PC-9 (cell line): Measurements from ENCODE around the gene WNT7A. TPM values are rescaled to one million over a fixed set of nuclear protein-coding genes. Genes with fewer than 3 reads are reported as not detected.
"Not testable (repeated sequence)": the region's sequence is repeated elsewhere in the genome, so short reads cannot be mapped to it uniquely, and the experiment has no call there.

Experiments used
- BruUV-seq: library from RNA; stranded (reverse); fragments of 400-500 nt; replicated peaks from 2 replicates; lab custom pipeline; 2021; lab: Mats Ljungman, UMichigan
- CTCF ChIA-PET: fragments of 300-600 bp; sonication (Branson Sonifier 250); formaldehyde crosslinking; loops from one replicate; lab custom pipeline; 2022; ENCODE audit warnings: antibody characterized with exemption; lab: Charles Lee
- POLR2A ChIA-PET: fragments of 300-600 bp; sonication (Branson Sonifier 250); formaldehyde crosslinking; loops from one replicate; lab custom pipeline; 2022; ENCODE audit warnings: antibody characterized with exemption; ENCODE audit not compliant: unreplicated experiment; lab: Charles Lee
- DNase-seq, 2 experiments: peaks; one replicate each; pipeline versions ENCODE4 v3.0.0 to v3.0.0-alpha.2; 2015 to 2022; ENCODE audit warnings: mixed read lengths in 1 of 2
- H2AFZ ChIP-seq: fragments of 200-600 bp; sonication (generic); 2 replicates; pipeline ENCODE4 v1.8.1; 2017; ENCODE audit warnings: antibody characterized with exemption
- H3F3A ChIP-seq: fragments of 200-600 bp; sonication (generic); 2 replicates; pipeline ENCODE4 v1.8.1; 2017; ENCODE audit warnings: antibody characterized with exemption, mild to moderate bottlenecking, low read depth; ENCODE audit not compliant: insufficient read depth
- H3K27ac ChIP-seq: fragments of 200-600 bp; sonication (generic); 2 replicates; pipeline ENCODE4 v1.6.1; 2016; ENCODE audit warnings: mixed run types
- H3K27me3 ChIP-seq: fragments of 200-600 bp; sonication (generic); 2 replicates; pipeline ENCODE4 v1.6.1; 2016; ENCODE audit warnings: low read depth, mixed run types; ENCODE audit not compliant: insufficient read depth
- H3K36me3 ChIP-seq: fragments of 200-600 bp; sonication (generic); 2 replicates; pipeline ENCODE4 v1.6.1; 2016; ENCODE audit warnings: low read depth, mixed run types
- H3K4me1 ChIP-seq: fragments of 200-600 bp; sonication (generic); replicated peaks from 2 replicates; pipeline ENCODE4 v1.6.1; 2016; ENCODE audit warnings: mixed run types; ENCODE audit not compliant: insufficient read depth
- H3K4me2 ChIP-seq: fragments of 200-600 bp; sonication (generic); 2 replicates; pipeline ENCODE4 v1.6.1; 2017; ENCODE audit warnings: mixed run types
- H3K4me3 ChIP-seq: fragments of 200-600 bp; sonication (generic); 2 replicates; pipeline ENCODE4 v1.6.1; 2016; ENCODE audit warnings: mixed run types
- H3K79me2 ChIP-seq: fragments of 200-600 bp; sonication (generic); 2 replicates; pipeline ENCODE4 v1.6.1; 2017; ENCODE audit warnings: low read depth, mixed run types
- H3K9me2 ChIP-seq: fragments of 200-600 bp; sonication (generic); 2 replicates; pipeline ENCODE4 v1.8.1; 2017; ENCODE audit warnings: mild to moderate bottlenecking; ENCODE audit not compliant: insufficient read depth
- H3K9me3 ChIP-seq: fragments of 200-600 bp; sonication (generic); 2 replicates; pipeline ENCODE4 v1.8.1; 2016; ENCODE audit warnings: low read depth; ENCODE audit not compliant: insufficient read depth
- H4K20me1 ChIP-seq: fragments of 200-600 bp; sonication (generic); 2 replicates; pipeline ENCODE4 v1.8.1; 2017; ENCODE audit not compliant: insufficient read depth
- EZH2 ChIP-seq: fragments of 200-600 bp; sonication (generic); IDR thresholded peaks from 2 replicates; pipeline ENCODE4 v1.8.0; 2017; ENCODE audit warnings: antibody characterized with exemption, low read depth
- intact Hi-C: fragments of 100-400 bp; cut with micrococcal nuclease; formaldehyde crosslinking; loops from one replicate; pipeline ENCODE4 v1.10.0; 2022; ENCODE audit not compliant: unreplicated experiment
- total RNA-seq: library from RNA; stranded (reverse); gene quantifications from 2 replicates; pipeline ENCODE4 v1.2.3, GENCODE V29; 2021
- TF ChIP-seq, protein P1 (sequence below): fragments of 200-600 bp; sonication (generic); conservative IDR thresholded peaks from 2 replicates; pipeline ENCODE4 v1.6.1; 2017; ENCODE audit warnings: mixed run types, antibody characterized with exemption, mild to moderate bottlenecking, moderate library complexity

The WNT7A gene
- total RNA-seq, 1 experiment from 2014 or later = 6.3 TPM

DNA sequence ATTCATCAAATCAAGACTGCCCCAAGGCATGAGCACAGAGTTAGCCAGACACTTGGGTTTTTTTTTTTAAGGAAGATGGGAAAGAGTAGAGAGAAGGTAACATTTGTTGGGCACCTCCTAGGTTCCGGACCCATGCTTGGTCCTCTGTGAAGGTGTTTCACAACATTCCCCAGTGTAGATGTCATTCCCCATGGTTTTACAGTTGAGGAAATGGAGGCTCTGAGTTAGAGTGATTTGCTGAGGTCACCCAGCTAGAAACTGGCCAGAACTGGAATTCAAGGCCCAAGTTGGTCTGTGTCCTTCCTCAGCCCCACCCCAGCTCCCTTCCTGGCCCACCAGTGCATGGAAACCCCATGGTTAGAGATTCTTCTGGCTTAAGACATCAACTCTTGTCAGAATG lies 19.9 kb downstream of the WNT7A start:
- POLR2A ChIA-PET = no interaction called here
- no peaks in the 10 kb centered on the region for H4K20me1 ChIP-seq
- H3K27me3 ChIP-seq = no peaks in the 10 kb centered on the region
- no peak overlapping the region for H3K4me3 ChIP-seq
- no peak for DNase-seq
- BruUV-seq = no TSS peak
- peaks cover 27% of the 10 kb centered on the region for H3K4me1 ChIP-seq
- H2AFZ ChIP-seq = no peak overlapping the region
- 0 out of 2 replicates have a peak, but pooled peaks cover 25% of the 10 kb centered on the region for H3K36me3 ChIP-seq
- H3F3A ChIP-seq = peaks cover 30% of the 10 kb centered on the region; the same call in 1 of the 2 replicates
- no peaks in the 10 kb centered on the region for H3K9me2 ChIP-seq
- TF ChIP-seq, protein P1, sequence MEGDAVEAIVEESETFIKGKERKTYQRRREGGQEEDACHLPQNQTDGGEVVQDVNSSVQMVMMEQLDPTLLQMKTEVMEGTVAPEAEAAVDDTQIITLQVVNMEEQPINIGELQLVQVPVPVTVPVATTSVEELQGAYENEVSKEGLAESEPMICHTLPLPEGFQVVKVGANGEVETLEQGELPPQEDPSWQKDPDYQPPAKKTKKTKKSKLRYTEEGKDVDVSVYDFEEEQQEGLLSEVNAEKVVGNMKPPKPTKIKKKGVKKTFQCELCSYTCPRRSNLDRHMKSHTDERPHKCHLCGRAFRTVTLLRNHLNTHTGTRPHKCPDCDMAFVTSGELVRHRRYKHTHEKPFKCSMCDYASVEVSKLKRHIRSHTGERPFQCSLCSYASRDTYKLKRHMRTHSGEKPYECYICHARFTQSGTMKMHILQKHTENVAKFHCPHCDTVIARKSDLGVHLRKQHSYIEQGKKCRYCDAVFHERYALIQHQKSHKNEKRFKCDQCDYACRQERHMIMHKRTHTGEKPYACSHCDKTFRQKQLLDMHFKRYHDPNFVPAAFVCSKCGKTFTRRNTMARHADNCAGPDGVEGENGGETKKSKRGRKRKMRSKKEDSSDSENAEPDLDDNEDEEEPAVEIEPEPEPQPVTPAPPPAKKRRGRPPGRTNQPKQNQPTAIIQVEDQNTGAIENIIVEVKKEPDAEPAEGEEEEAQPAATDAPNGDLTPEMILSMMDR = no peak
- TF ChIP-seq EZH2 = no peak
- intact Hi-C loops = no loop called here
- no peak overlapping the region for H3K27ac ChIP-seq
- no peak overlapping the region for H3K4me2 ChIP-seq
- no peaks in the 10 kb centered on the region for H3K9me3 ChIP-seq
- CTCF ChIA-PET = interaction anchor here (0.9 kb wide), 1 partner anchor 77 kb away, joined by 3 read pairs; no protein-coding TSS in a partner anchor
- peaks cover 28% of the 10 kb centered on the region for H3K79me2 ChIP-seq

DNA sequence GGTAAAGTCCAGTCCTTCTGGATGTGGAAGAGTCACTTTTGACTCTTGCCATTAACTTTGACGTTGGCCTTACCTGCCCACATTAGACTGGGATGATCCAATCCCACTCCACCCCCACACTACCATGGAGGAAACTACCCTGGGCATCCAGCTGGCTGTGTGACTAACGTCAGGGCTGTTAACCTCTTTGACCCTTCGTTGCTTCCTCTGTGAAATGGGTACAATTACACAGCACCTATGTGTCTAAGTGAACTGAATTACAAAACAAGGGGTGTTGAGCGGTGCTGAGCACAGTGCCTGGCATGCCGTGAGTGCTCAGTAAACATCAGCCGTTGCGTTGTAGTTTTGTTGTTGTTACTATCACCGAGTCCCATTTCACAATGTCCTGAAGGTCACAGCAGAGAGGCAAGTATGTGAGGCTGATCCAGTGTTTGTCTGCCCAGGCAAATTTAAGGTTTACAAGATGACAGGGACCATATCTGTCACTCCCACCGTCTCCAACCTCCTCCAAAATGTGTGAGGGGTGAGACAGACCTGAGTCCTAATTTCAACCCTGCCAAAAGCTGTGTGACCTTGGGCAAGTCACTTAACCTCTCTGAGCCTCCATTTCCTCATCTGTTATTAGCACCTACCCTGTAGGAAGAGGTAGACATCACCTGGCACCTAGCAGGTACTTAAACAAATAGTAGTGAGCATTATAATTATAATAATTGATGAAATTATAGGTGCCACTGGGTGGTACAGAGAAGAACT lies 20.9 kb downstream of the WNT7A start:
- H3K9me3 ChIP-seq = no peaks in the 10 kb centered on the region

DNA sequence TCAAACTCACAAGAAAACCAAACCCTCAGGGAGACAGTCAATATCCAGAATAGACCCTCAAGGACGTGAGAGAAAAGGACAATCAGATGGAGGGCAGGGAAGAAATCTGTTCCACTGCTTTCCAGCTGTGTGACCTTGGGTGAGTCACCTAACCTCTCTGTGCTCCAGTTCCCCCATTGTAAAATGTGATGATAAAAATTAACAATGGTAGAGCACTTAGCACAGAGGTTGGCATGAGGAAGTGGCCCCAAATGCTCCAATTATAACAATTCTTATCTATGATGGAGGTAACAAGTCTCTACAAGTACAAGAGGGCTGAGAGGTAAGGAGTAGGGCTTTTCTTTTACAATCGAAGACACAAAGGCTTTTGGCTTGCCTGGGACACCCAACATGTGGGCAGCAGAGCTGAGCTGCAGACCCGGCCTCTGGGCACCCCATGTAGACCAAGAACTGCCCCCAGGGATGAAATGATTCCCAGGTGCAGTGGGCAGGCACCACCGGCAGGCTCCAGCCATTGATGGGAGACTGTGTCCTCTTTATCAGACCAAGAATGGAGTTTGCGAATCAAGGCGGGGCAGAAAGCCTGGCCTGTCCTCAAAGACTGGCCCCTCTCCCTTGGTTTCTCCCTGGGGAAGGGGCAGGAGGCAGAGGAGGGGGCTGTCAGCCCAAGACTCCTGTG lies 22.0 kb downstream of the WNT7A start:
- Histone ChIP-seq H3K27me3 (no peaks in the 10 kb centered on the region), H3K9me3 (no peaks in the 10 kb centered on the region), H3K4me2 (no peak overlapping the region), H3K36me3 (0 out of 2 replicates have a peak, but pooled peaks cover 29% of the 10 kb centered on the region), H3K9me2 (no peaks in the 10 kb centered on the region), H3K79me2 (peaks cover 29% of the 10 kb centered on the region), H3F3A (peaks cover 49% of the 10 kb centered on the region), H3K27ac (no peak overlapping the region), H3K4me1 (peaks cover 48% of the 10 kb centered on the region), H3K4me3 (no peak overlapping the region), H2AFZ (no peak overlapping the region), H4K20me1 (no peaks in the 10 kb centered on the region)
- TF ChIP-seq, protein P1 = no peak
- TF ChIP-seq EZH2 = no peak
- intact Hi-C loops = loop anchor here (10.0 kb wide), 1 partner anchor 323 kb away; no protein-coding TSS in a partner anchor
- ChIA-PET POLR2A (no interaction called here), CTCF (no interaction called here)
- no peak for DNase-seq
- no TSS peak for BruUV-seq

More for the DNA sequence above, 20.9 kb downstream of the WNT7A start:
- CTCF ChIA-PET = no interaction called here
- Histone ChIP-seq H2AFZ (no peak overlapping the region), H3K4me2 (no peak overlapping the region), H3K9me2 (no peaks in the 10 kb centered on the region), H3K36me3 (0 out of 2 replicates have a peak, but pooled peaks cover 25% of the 10 kb centered on the region), H3K27ac (no peak overlapping the region), H3K4me3 (no peak overlapping the region), H3K27me3 (no peaks in the 10 kb centered on the region), H4K20me1 (no peaks in the 10 kb centered on the region), H3K79me2 (peaks cover 23% of the 10 kb centered on the region), H3K4me1 (peaks cover 37% of the 10 kb centered on the region), H3F3A (peaks cover 40% of the 10 kb centered on the region)
- no peak for DNase-seq
- POLR2A ChIA-PET = no interaction called here
- BruUV-seq = no TSS peak
- intact Hi-C loops = loop anchor here (10.0 kb wide), 1 partner anchor 324 kb away; no protein-coding TSS in a partner anchor
- TF ChIP-seq, protein P1 = no peak
- no peak for TF ChIP-seq EZH2

DNA sequence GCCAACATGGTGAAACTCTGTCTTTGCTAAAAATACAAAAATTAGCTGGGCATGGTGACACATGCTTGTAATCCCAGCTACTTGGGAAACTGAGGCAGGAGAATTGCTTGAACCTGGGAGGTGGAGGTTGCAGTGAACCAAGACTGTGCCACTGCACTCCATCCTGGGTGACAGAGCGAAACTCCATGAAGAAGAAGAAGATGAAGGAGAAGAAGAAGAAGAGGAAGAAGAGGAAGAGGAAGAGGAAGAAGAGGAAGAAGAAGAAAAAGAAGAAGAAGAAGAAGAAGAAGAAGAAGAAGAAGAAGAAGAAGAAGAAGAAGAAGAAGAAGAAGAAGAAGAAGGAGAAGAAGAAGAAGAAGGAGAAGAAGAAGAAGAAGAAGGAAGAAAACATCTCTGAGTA lies 23.2 kb downstream of the WNT7A start:
- H3K27me3 ChIP-seq, CTCF ChIA-PET, H3K4me2 ChIP-seq, H3K9me3 ChIP-seq, DNase-seq, H2AFZ ChIP-seq, H3K9me2 ChIP-seq, H4K20me1 ChIP-seq, POLR2A ChIA-PET, BruUV-seq, H3K4me3 ChIP-seq, H3K27ac ChIP-seq: not testable (repeated sequence)
- intact Hi-C loops = loop anchor here (10.0 kb wide), 1 partner anchor 322 kb away; no protein-coding TSS in a partner anchor
- Histone ChIP-seq H3F3A (peaks cover 52% of the 10 kb centered on the region), H3K79me2 (peaks cover 34% of the 10 kb centered on the region), H3K4me1 (peaks cover 55% of the 10 kb centered on the region), H3K36me3 (0 out of 2 replicates have a peak, but pooled peaks cover 29% of the 10 kb centered on the region)
